ENCODE results near the gene GRIN3B.

Gene GRIN3B

GRCh38 chr19:964116-964520, 36.1 kb upstream of the GRIN3B start:
- DNase-seq (ENCODE audit: low read depth in 1 of 2, low spot score in 1 of 2) = no peak

DNA sequence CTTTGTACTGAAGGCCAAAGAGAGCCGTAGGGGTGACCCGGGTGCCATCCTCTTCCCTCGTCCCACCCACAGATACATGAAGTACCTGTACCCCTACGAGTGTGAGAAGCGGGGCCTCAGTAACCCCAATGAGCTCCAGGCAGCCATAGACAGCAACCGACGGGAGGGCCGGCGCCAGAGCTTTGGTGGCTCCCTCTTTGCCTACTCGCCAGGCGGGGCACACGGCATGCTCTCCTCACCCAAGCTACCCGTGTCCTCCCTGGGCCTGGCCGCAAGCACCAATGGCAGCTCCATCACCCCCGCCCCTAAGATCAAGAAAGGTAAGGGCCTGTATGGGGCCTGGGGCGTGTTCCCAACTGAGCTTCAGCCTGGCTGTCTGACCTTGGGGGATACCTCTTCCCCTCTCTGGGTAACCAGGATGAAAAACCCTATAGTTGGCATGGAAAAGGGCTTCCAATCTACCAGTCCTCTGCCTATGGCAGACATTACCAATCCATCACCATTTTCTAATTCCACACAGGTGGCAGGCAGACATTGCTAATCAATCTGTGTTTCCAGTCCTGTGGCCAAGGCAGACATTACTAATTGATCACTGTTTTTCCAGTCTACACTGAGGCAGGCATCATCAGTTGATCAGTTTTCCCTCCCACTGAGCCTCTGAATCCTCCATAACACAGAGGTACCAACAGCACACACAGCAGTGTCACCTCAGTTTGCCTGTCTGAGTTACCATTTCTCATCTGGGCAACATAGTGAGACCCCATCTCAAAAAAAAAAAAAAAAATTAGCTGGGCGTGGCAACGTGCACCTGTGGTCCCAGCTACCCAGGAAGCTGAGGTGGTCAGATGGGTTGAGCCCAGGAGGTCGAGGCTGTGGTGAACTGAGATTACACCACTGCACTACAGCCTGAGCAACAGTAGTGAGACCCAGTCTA, 35.2 kb upstream of the GRIN3B start:
- no peak for DNase-seq (ENCODE audit: low read depth in 1 of 2, low spot score in 1 of 2)

GRCh38 chr19:966485-967088, 33.6 kb upstream of the GRIN3B start:
- DNase-seq (ENCODE audit: low read depth in 1 of 2, low spot score in 1 of 2) = no peak

DNA sequence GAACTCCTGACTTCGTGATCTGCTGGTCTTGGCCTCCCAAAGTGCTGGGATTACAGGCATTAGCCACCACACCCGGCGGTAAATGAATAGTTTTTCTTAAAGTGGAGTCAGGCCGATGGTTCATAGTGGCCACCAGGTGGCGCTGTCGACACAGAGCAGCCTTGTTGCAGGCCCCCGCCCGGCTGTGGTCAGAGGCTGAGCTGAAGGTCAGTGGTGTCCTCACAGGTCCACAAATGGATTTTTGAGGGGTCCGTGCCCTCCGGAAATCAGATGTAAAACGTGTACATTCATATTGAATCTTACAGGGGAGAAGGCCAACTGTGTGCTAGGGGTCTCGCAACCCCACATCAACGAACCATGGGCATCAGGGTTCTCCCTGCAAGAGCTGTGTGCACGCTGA, 29.5 kb upstream of the GRIN3B start:
- DNase-seq (ENCODE audit: low read depth in 1 of 2, low spot score in 1 of 2) = no peak

- no peak for DNase-seq (ENCODE audit: low read depth in 1 of 2, low spot score in 1 of 2)
Measured at GRCh38 chr19:971795-972194, 28.4 kb upstream of the GRIN3B start.

GRCh38 chr19:972281-972680, 27.9 kb upstream of the GRIN3B start:
- DNase-seq (ENCODE audit: low read depth in 1 of 2, low spot score in 1 of 2) = no peak

DNA sequence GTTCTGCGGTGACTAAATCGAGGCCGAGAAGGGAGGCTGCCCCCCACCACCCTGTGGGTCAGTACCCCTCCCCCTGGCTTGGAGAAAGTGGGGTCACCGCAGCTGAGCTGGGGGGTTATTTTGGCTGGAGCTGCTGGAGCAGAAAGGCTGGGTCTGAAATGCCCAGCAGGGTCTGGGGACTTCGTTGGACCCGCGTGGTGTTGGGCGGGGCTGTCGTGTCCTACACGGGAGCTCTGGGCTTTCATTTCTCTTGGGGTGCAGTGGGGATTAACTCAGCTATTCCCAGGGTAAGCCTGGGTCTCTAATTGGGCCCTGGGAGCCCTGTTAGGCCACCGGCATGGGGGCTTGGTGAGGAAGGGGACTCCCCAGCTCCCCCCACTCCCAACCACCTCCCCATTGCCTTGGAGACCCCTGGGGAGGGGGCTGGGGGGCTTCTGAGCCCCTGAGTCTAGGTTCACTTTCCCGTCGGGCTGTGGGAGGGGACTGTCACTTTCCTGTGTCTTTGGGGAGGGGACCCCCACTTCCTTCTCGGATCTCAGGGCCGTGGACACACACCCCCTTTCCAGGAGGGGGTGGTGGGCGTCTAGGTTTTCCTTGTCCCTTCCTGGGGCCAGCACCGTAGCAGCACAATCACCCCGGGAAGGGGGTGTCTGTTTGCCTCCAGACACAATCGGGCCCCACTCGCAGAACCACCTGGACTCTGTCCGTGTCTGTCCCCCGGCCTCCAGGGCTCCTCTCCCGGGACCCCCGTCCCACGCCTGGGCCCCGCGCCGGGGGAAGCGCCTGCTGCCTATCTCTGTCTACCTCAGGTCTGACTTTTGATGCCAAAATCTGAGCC, 26.3 kb upstream of the GRIN3B start:
- DNase-seq (ENCODE audit: low read depth in 1 of 2, low spot score in 1 of 2) = no peak

DNA sequence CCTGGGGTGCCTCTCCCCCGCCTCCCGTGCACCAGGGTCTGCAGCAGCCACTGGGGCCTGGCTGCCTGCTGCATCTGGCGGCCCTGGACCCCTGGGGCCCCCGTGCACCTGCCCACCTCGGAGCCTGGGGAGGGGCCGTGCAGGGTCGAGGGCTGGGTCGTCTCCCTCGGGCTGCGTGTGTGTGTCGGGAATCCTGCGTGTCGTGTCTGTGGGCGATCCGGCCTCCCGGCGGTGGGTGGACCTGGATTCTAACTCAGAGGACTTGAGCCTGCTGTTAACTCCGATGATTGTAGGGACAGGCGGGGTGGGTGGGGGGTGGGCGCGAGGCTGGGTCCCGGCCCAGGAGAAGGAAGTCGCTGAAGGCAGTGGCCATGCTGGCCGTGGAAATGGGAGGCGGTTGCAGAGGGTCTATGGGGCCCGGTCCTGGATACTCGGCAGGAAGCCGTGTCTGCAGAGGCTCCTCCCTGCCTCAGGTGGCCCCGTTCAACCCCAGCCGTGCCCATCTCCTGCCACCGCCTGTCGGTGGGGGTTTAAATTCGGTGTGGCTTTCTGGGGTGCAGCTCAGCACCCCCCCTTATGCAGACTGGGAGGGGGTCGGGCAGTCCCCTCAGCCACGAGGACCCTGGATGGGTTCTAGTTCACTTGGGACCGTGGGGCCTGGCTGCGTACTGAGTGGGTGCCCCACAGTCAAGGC, 25.5 kb upstream of the GRIN3B start:
- DNase-seq (ENCODE audit: low read depth in 1 of 2, low spot score in 1 of 2) = no peak

DNA sequence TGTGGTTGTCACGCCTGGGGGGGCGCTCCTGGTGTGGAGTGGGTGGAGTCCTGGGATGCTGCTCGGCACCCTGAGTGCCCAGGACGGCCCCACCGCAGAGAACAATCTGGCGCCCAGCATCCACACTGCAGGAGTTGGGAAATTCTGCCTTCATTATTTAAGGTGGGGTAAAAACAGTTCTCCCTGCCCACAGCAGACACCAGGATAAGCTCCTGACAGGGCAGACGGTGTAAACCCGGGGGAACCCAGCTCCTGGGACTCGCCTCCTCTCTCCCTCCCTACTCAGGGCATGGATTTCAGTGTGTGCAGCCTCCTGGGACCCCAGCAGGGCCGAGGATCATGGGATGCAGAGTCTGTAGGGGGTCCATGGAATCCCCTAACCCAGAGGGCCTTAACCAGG, 23.7 kb upstream of the GRIN3B start:
- no peak for DNase-seq (ENCODE audit: low read depth in 1 of 2, low spot score in 1 of 2)

DNA sequence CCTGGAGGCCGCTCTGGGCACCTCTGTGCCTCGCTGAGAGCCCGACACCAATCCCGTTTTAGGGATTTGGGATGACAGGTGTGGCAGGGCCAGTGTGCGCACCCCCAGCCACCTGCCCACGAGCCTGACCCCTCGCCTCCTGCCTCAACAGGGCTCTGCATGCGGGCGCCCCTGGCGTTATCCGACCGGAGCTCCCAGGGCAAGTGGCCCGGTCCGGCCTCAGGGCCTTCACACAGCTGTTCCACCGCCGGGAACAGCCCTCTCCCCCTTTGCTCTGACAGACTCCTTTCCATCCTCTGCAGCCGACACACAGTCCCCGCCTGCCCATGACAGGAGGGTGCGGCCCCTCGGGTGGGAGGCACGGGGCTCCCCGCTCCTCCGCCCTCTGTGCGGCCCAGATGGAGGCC, 23.2 kb upstream of the GRIN3B start:
- no peak for DNase-seq (ENCODE audit: low read depth in 1 of 2, low spot score in 1 of 2)

- DNase-seq (ENCODE audit: low read depth in 1 of 2, low spot score in 1 of 2) = no peak
Measured at GRCh38 chr19:979318-979741, 20.9 kb upstream of the GRIN3B start.

DNA sequence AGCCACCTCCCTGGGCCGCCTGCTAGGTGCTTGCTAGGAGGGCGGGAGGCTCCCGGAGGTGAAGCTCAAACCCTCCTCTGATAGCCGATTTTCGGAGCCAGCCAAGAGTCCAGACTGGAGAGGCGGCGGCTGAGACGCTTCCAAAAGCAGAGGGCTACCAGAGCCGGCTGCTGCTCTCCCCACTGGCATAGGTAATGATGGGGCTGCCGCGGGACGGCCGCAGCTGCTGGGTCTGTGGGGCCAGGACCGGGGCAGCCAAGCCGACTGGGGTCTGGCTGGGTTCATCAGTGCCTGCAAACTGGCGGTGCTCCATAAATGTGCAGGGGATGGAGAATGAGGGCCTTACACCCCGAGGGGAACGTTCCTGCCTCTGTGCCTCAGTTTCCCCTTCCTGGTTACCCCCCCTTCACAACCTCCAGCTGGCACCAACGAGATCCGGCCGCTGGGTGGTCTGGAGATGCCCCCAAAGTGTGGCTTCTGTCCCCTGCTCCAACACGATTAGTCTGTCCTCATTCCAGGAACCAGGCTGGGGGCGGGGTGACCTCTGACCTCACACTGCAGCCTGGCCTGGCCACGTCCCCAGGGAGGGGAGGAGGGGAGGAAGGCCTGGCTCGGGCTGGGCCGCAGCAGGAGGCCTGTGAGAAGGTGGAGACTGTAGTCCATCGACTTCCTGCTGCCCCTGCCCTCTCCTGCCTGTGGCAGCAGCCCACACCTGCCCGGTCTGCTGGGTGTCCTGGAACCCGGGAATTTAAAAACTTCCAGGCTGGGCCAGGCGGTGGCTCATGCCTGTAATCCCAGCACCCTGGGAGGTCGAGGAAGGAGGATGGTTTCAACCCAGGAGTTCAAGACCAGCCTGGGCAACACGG, 19.9 kb upstream of the GRIN3B start:
- no peak for DNase-seq (ENCODE audit: low read depth in 1 of 2, low spot score in 1 of 2)

DNA sequence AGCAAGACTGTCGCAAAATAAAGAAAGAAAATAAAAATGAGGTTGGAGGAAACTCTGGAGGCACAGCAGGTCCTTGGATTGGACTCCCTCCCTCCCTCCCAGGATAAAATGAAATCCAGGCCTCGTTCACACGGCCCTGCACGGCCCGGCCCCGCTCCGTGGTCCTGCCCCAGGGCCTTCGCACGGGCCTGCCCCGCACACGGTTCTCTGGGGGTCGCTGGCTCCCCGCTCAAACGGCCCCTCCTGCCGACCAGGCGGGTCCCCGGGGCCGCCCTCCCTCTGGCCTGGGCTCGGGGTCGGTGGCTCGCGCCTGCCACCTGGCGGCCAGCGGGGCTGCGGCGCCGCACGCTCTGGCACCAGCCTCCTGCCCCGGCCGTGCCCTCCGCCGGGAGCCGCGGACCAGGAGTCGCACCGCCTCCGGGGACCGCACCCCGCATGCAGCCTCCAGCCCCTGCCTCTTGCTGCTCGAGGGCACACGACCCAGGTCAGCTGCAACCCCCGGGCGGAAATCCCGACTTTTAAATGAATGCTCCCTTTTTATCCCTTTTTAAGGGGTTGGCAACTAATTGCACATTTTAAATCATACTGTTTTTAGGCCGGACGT, 17.6 kb upstream of the GRIN3B start:
- peak; percentile 52 to 69 for DNase-seq (ENCODE audit: low read depth in 1 of 2, low spot score in 1 of 2)

GRCh38 chr19:984165-984967, 15.9 kb upstream of the GRIN3B start, which contains the start of gene WDR18:
Gene WDR18, plus strand, starts transcription at chr19:984345. Its CDS starts 9 bp downstream, at chr19:984354.
- peak; percentile 73 to 86 for DNase-seq (ENCODE audit: low read depth in 1 of 2, low spot score in 1 of 2)

DNA sequence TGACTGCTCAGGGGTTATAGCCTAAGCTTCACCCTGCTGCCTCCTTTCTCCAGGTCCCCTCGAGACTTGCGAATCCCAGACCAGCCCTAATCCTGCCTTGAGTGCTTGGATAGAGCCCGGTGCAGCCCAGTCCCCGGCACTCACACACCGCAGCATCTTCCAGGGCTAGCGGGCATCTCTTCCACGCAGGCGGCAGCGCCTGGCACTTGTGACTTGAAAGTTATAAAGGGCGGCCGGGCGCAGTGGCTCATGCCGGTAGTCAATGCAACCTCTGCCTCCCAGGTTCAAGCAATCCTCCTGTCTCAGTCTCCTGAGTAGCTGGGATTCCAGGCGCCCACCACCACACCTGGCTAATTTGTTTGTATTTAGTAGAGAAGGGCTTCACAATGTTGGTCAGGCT, 14.1 kb upstream of the GRIN3B start:
- no peak for DNase-seq (ENCODE audit: low read depth in 1 of 2, low spot score in 1 of 2)

DNA sequence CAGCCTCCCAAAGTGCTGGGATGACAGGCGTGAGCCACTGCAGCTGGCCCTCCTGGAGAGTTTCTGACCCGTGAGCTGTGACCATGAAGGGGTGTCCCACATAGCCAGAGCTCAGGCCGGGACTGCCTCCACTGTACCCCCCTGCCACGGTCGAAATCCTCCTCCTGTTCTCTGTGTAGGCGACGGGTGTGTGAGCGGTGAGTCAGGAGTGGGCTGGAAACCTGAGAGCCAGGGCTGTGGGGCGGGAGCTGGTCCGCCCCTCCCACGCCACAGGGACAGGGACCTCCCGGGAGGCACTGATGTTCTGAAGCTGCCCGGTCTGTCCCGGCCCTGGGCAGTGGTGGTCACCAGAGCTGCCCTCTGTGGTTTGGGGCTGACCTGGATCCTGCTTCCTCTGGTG, 12.1 kb upstream of the GRIN3B start:
- no peak for DNase-seq (ENCODE audit: low read depth in 1 of 2, low spot score in 1 of 2)

DNA sequence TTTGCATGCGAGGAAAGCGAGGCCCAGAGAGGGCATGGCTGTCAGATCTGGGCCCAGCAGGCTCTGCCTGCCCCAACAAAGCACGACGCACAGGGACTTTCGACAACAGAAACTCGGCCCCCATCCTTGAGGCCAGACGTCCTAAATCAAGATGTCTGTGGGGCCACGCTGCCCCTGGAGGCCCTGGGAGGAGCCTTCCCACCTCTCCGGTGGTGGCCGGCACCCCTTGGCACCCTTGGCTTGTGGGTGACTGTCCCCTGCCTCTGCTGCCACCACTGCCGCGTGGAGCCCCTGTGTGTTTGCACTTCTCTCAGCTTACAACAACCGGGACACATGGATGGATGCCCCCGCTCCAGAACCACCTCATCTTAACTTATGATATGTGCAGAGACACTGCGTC, 11.7 kb upstream of the GRIN3B start:
- no peak for DNase-seq (ENCODE audit: low read depth in 1 of 2, low spot score in 1 of 2)

DNA sequence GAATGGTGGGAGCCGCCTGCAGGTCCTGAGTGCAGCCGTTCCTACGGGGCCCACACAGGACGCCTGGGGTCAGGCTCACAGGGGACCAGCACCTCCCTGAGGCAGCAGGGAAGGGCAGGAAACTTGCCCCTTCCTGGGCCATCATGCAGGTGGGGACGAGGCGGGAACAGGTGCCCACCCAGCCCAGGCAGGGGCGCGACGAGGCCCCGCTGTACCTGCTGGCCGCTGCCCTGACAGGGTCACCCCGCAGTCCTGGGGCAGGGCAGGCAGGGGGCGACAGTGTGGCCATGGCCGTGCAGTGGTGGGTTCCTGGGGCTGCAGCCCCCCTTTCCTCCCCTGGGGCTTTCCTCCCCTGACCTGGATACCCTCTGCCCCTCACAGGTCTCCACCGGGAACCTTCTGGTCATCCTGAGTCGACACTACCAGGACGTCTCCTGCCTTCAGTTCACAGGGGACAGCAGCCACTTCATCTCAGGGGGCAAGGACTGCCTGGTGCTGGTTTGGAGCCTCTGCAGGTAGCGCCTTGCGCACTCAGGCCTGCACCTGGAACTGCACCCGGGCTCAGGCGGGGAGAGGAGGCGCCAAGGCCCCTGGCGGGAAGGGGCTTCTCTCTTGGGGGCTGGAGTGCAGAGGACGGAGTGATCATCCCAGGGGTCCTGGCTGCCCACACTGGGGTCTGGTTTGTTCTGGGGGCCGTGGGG, 10.7 kb upstream of the GRIN3B start:
- no peak for DNase-seq (ENCODE audit: low read depth in 1 of 2, low spot score in 1 of 2)
